Cortex of kidney (tissue), 1 donor: ENCODE measurements around the gene IPMK.

Source experiments
- DNase-seq: peaks from one replicate; lab custom pipeline; 2025; lab: John Stamatoyannopoulos, UW

The IPMK gene

GRCh38 chr10:58153751-58154150 is 113.9 kb downstream of the IPMK start:
- no peak for DNase-seq

- no peak for DNase-seq
These were observed 114.9 kb downstream of the IPMK start for GRCh38 chr10:58152673-58153263.

- no peak for DNase-seq
These were observed 117.4 kb downstream of the IPMK start for GRCh38 chr10:58150290-58150689.

- no peak for DNase-seq
These were observed 123.8 kb downstream of the IPMK start for GRCh38 chr10:58143944-58144343.
